Measurements from ENCODE around the gene MYBPC2. TPM values are rescaled to one million over a fixed set of nuclear protein-coding genes. Genes with fewer than 3 reads are reported as not detected.

Gene MYBPC2
- polyA plus RNA-seq, 1 of the 3 experiments (the other 2 are of a cell fraction) = not detected

DNA sequence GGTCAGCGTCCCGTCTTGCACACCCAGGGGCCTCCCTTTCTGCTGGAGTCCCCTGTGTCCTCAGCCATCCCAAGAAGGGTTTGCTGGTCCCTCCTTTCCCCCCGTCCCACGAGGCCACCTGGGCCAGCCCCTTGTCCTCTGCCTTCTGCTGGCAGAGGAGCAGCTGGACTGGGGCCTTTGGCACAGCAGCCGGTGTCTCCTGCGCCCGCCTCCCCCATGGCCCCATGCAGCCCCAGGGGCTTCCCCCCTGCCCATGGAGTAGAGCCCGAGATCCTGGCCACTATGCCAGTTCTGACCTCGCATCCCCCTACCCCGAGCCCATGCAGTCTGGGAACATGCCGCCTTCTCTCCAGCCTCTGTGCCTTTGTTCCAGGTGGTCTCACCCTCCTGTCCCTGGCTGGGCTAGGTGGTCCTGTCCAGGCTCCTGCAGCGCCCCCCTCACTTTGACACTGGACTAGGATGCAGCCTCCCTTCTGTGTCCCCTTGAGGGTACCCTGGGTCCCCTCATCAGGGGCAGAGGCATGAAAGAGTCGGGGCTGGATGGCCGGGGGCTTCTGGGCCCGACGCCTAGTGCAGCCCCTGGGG lies 49.7 kb downstream of the MYBPC2 start:
- TF ChIP-seq, protein P1, sequence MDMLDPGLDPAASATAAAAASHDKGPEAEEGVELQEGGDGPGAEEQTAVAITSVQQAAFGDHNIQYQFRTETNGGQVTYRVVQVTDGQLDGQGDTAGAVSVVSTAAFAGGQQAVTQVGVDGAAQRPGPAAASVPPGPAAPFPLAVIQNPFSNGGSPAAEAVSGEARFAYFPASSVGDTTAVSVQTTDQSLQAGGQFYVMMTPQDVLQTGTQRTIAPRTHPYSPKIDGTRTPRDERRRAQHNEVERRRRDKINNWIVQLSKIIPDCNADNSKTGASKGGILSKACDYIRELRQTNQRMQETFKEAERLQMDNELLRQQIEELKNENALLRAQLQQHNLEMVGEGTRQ (IDR thresholded peaks at IDR 0.05; ENCODE audit: borderline replicate concordance, low read depth, low read length) = no peak
- ChIA-PET POLR2A (no interaction called here), CTCF (interaction anchor here (0.9 kb wide), 1 partner anchor 55 kb away, joined by 3 read pairs; no protein-coding TSS in a partner anchor)
- no peak overlapping the region for H3K9ac ChIP-seq
- H3K27ac ChIP-seq (ENCODE audit: low read depth in 2 of 2, low read length in 1 of 2) = no peak overlapping the region
- H3K79me2 ChIP-seq (ENCODE audit: insufficient read depth) = peaks cover 13% of the 10 kb centered on the region
- H3K4me1 ChIP-seq (ENCODE audit: control insufficient read depth in 1 of 2, insufficient read depth in 2 of 2, low read depth in 1 of 2, low read length in 1 of 2) = peaks cover 5 to 6% of the 10 kb centered on the region in 2 experiments; a peak in 2 of 4 replicates
- no peaks in the 10 kb centered on the region; the same call in 1 of the 2 replicates for H3K9me3 ChIP-seq
- peaks cover 12 to 33% of the 10 kb centered on the region in 2 experiments for H3K36me3 ChIP-seq (replicated peaks in 1 of 2; ENCODE audit: control insufficient read depth in 1 of 2, insufficient read depth in 2 of 2, low read length in 1 of 2)
- no peaks in the 10 kb centered on the region for H3K9me2 ChIP-seq
- no peak for DNase-seq
- H3K4me3 ChIP-seq (ENCODE audit: low read depth in 2 of 2, low read length in 1 of 2) = no peak overlapping the region
- H2AFZ ChIP-seq (ENCODE audit: low read depth) = no peak overlapping the region
- no peaks in the 10 kb centered on the region for H4K20me1 ChIP-seq (ENCODE audit: insufficient read depth)
- H3K4me2 ChIP-seq = no peak overlapping the region
- H3K27me3 ChIP-seq (ENCODE audit: insufficient read depth) = no peaks in the 10 kb centered on the region
- H3F3A ChIP-seq (replicated peaks; ENCODE audit: insufficient read depth) = no peaks in the 10 kb centered on the region
- WGBS (ENCODE audit: low lambda C conversion rate) = 87% methylated on average over 13 of the region's 16 CpGs

DNA sequence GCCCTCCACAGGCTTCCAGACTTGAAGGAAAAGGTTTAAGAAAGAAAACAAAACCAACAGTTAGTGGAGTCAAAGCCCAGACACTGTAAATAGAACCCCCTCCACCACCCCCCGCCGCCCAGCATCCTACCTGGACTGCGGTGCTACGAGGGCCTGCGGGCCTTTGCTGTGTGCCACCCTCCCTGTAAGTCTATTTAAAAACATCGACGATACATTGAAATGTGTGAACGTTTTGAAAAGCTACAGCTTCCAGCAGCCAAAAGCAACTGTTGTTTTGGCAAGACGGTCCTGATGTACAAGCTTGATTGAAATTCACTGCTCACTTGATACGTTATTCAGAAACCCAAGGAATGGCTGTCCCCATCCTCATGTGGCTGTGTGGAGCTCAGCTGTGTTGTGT lies 50.2 kb downstream of the MYBPC2 start:
- peaks cover 7% of the 10 kb centered on the region for H3K79me2 ChIP-seq (ENCODE audit: insufficient read depth)
- H3K4me2 ChIP-seq = no peak overlapping the region
- H3K4me1 ChIP-seq (ENCODE audit: control insufficient read depth in 1 of 2, insufficient read depth in 2 of 2, low read depth in 1 of 2, low read length in 1 of 2) = peaks cover 0 to under 1% of the 10 kb centered on the region in 2 experiments; a peak in 1 of 4 replicates
- 89% methylated on average over 10 of the region's 10 CpGs for WGBS (ENCODE audit: low lambda C conversion rate)
- peaks cover 12 to 33% of the 10 kb centered on the region in 2 experiments for H3K36me3 ChIP-seq (replicated peaks in 1 of 2; ENCODE audit: control insufficient read depth in 1 of 2, insufficient read depth in 2 of 2, low read length in 1 of 2)
- ChIA-PET POLR2A (interaction anchor here (0.7 kb wide), 1 partner anchor 50 kb away, joined by 3 read pairs; no protein-coding TSS in a partner anchor), CTCF (interaction anchor here (0.9 kb wide), 1 partner anchor 55 kb away, joined by 3 read pairs; no protein-coding TSS in a partner anchor)
- no peaks in the 10 kb centered on the region for H3K27me3 ChIP-seq (ENCODE audit: insufficient read depth)
- no peaks in the 10 kb centered on the region for H3F3A ChIP-seq (replicated peaks; ENCODE audit: insufficient read depth)
- H4K20me1 ChIP-seq (ENCODE audit: insufficient read depth) = no peaks in the 10 kb centered on the region
- no peak for DNase-seq
- no peaks in the 10 kb centered on the region for H3K9me2 ChIP-seq
- no peak overlapping the region for H3K27ac ChIP-seq (ENCODE audit: low read depth in 2 of 2, low read length in 1 of 2)
- no peak overlapping the region for H2AFZ ChIP-seq (ENCODE audit: low read depth)
- TF ChIP-seq GATA2 (CRISPR knock-in tag; IDR thresholded peaks at IDR 0.05) (no peak), CHD2 (IDR thresholded peaks at IDR 0.05; ENCODE audit: low read length, partially characterized antibody) (no peak), NRF1 (IDR thresholded peaks at IDR 0.05; ENCODE audit: low read depth, low read length) (no peak)
- TF ChIP-seq, protein P2, sequence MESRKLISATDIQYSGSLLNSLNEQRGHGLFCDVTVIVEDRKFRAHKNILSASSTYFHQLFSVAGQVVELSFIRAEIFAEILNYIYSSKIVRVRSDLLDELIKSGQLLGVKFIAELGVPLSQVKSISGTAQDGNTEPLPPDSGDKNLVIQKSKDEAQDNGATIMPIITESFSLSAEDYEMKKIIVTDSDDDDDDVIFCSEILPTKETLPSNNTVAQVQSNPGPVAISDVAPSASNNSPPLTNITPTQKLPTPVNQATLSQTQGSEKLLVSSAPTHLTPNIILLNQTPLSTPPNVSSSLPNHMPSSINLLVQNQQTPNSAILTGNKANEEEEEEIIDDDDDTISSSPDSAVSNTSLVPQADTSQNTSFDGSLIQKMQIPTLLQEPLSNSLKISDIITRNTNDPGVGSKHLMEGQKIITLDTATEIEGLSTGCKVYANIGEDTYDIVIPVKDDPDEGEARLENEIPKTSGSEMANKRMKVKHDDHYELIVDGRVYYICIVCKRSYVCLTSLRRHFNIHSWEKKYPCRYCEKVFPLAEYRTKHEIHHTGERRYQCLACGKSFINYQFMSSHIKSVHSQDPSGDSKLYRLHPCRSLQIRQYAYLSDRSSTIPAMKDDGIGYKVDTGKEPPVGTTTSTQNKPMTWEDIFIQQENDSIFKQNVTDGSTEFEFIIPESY (IDR thresholded peaks at IDR 0.05; ENCODE audit: borderline replicate concordance, low read depth) = no peak
- TF ChIP-seq, protein P3, sequence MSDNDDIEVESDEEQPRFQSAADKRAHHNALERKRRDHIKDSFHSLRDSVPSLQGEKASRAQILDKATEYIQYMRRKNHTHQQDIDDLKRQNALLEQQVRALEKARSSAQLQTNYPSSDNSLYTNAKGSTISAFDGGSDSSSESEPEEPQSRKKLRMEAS (IDR thresholded peaks at IDR 0.05; ENCODE audit: low read depth) = no peak
- TF ChIP-seq, protein P1 (IDR thresholded peaks at IDR 0.05; ENCODE audit: borderline replicate concordance, low read depth, low read length) = no peak
- H3K4me3 ChIP-seq (ENCODE audit: low read depth in 2 of 2, low read length in 1 of 2) = no peak overlapping the region
- H3K9me3 ChIP-seq = no peaks in the 10 kb centered on the region; the same call in 1 of the 2 replicates
- H3K9ac ChIP-seq = no peak overlapping the region

Data from SK-N-SH (cell line).